Measurements from ENCODE around the gene ABI1. TPM values are rescaled to one million over a fixed set of nuclear protein-coding genes. Genes with fewer than 3 reads are reported as not detected.

ABI1 gene
- total RNA-seq, 1 donor from 2014 or later: 29.2 TPM

DNA sequence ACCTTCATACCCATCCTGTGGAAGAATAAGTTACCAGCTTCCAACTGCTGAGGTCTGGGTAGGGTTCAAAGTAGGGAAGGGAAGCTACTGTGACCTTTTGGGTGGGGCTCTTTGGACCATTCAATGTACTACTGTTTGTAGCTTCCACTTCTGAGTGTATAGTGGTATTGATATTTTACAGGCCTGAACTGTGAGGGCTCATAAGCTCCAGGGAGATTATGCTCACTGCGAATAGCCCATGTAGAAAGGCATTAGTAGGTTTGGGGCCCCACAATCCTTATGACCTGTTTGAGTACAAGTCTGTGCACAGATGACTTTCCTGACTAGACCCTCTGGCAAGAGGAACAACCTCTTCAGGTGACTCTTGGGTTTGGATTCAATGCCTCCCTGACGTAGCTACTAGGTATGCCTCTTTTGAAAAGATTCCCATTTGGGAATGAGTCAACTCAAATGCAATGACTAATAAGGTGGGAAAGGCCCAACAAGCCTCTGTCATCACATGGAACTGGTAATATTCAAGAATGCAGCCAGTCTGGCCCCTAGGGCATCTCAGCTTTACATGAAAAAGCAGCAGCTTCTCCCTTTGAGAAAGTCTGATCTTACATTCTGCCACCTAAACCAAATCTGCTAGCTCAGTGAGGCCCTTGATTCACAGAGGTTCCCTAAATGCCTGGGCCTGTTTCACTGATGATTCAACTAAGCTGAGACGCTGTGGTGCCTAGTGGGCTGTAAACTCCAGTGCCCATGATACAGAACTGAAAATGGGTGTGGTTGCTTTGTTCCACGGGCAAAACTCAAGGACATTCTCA is 79.8 kb downstream of the ABI1 start:
- no peaks in the 10 kb centered on the region for H3K27me3 ChIP-seq (ENCODE audit: low read depth)
- H3K4me1 ChIP-seq: peaks cover 47% of the 10 kb centered on the region
- no peak overlapping the region for H3K27ac ChIP-seq (replicated peaks)
- H3K9me3 ChIP-seq (replicated peaks): no peaks in the 10 kb centered on the region
- intact Hi-C loops (cut with micrococcal nuclease): no loop called here
- no peak for DNase-seq
- TF ChIP-seq, protein P1, sequence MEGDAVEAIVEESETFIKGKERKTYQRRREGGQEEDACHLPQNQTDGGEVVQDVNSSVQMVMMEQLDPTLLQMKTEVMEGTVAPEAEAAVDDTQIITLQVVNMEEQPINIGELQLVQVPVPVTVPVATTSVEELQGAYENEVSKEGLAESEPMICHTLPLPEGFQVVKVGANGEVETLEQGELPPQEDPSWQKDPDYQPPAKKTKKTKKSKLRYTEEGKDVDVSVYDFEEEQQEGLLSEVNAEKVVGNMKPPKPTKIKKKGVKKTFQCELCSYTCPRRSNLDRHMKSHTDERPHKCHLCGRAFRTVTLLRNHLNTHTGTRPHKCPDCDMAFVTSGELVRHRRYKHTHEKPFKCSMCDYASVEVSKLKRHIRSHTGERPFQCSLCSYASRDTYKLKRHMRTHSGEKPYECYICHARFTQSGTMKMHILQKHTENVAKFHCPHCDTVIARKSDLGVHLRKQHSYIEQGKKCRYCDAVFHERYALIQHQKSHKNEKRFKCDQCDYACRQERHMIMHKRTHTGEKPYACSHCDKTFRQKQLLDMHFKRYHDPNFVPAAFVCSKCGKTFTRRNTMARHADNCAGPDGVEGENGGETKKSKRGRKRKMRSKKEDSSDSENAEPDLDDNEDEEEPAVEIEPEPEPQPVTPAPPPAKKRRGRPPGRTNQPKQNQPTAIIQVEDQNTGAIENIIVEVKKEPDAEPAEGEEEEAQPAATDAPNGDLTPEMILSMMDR (IDR thresholded peaks at IDR 0.05; ENCODE audit: borderline replicate concordance): no peak
- no peak overlapping the region for H3K4me3 ChIP-seq
- H3K36me3 ChIP-seq: no peaks in the 10 kb centered on the region

DNA sequence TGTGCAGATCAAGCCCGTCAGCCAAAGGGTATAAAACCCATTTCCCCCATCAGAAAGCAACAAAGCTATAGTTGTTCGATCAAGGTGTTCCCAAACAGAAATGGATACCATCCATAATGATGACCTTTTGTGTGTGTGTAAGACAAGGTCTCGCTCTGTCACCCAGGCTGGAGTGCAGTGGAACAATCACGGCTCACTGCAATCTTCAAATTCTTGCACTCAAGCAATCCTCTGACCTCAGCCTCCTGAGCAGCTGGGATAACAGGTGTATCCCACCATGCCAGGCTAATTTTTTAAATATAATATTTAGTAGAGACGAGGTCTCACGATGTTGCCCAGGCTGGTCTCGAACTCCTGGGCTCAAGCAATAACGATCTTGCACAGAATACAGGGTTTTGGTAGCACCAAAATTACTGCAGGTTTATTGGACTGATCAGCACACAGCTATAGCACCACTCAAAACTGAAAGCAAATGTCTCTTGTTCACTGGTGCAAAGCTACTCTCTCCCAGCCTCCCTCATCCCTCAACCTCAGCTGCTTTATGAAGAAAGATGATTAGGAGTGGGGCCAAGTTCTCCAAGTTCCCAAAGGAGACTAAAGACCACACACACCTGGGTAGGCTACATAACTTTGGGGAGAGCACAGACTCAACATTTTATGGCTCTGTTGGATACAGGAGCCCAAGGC is 80.5 kb downstream of the ABI1 start:
- Histone ChIP-seq H3K9me3 (replicated peaks) (no peaks in the 10 kb centered on the region), H3K27me3 (ENCODE audit: low read depth) (no peaks in the 10 kb centered on the region), H3K4me3 (no peak overlapping the region), H3K27ac (replicated peaks) (no peak overlapping the region), H3K36me3 (no peaks in the 10 kb centered on the region), H3K4me1 (peaks cover 47% of the 10 kb centered on the region)
- no peak for DNase-seq
- intact Hi-C loops (cut with micrococcal nuclease): no loop called here
- TF ChIP-seq, protein P1 (IDR thresholded peaks at IDR 0.05; ENCODE audit: borderline replicate concordance): no peak

DNA sequence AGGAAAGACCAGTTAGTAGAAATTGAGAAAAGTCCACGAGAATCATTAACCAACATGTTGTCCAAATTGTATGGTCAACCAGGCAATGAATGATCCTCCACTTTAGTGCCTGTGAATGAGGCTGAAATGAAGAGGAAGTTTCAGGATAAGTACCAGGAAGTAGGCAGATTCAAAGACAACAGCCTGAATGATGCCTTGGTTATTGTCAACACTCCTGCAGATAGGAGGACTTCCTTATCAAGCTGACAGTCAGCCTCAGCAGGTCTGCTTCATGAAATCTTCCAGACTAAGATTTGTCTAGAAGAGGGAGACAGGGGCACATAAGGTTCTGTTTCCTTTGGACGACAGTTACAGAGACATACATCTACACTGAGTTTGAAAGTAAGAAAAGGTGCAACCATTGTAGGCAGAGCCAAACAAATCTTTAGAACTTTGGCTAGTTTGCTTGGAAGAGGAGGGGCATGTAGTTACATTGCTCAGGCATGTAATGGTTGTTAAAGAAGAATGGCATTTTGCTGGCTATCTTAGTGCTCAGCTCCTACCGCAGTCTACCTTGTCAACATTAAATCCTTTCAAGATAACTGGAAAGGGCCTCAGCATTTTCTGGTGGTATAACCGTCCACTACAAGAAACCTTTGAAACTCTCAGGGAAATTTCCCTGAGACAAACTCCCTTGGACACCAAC is 81.4 kb downstream of the ABI1 start:
- Histone ChIP-seq H3K9me3 (replicated peaks) (no peaks in the 10 kb centered on the region), H3K36me3 (no peaks in the 10 kb centered on the region), H3K4me1 (peaks cover 41% of the 10 kb centered on the region), H3K27me3 (ENCODE audit: low read depth) (no peaks in the 10 kb centered on the region), H3K27ac (replicated peaks) (no peak overlapping the region), H3K4me3 (no peak overlapping the region)
- DNase-seq: no peak
- TF ChIP-seq, protein P1 (IDR thresholded peaks at IDR 0.05; ENCODE audit: borderline replicate concordance): no peak
- intact Hi-C loops (cut with micrococcal nuclease): no loop called here

DNA sequence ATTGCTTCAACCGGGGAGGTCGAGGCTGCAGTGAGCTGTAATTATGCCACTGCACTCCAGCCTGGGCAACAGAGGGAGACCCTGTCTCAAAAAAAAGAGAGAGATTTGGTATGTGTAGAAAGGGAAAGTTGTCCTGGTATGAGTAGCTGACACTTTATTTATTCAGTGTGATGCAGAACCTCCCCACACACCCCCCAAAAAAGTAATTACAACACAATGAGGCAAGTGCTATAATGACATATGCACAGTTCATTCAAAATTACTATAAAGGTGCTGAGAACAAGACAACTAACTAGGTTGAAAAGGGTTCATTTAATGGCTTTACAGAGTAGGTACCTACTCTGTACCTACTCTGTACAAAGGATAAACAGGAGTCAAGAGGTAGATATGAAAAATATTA is 83.1 kb downstream of the ABI1 start:
- DNase-seq: no peak
- Histone ChIP-seq H3K4me1 (peaks cover 35% of the 10 kb centered on the region), H3K36me3 (no peaks in the 10 kb centered on the region), H3K27me3 (ENCODE audit: low read depth) (no peaks in the 10 kb centered on the region), H3K9me3 (replicated peaks) (no peaks in the 10 kb centered on the region), H3K4me3 (no peak overlapping the region), H3K27ac (replicated peaks) (no peak overlapping the region)
- TF ChIP-seq, protein P1 (IDR thresholded peaks at IDR 0.05; ENCODE audit: borderline replicate concordance): no peak
- intact Hi-C loops (cut with micrococcal nuclease): no loop called here

DNA sequence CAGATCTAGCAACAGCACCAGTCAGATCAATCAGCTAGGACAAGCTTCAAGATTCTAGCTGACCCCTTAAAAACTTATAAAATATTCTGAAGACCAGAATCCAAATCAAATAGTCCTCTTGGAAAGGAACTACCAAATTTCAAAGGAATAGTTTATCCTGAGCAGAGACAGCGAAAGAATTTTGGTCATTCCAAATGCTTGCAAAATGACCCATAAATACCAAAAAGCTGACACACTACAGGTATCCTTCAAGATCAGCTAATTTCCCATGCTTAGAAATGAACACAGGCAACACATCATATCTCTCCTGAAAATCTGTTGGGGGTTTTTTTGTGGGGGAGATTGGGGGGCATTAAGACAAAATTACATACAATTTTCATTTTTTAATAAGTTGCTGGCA is 84.5 kb downstream of the ABI1 start:
- peaks cover 20% of the 10 kb centered on the region for H3K4me1 ChIP-seq
- H3K4me3 ChIP-seq: no peak overlapping the region
- TF ChIP-seq, protein P1 (IDR thresholded peaks at IDR 0.05; ENCODE audit: borderline replicate concordance): no peak
- no peaks in the 10 kb centered on the region for H3K36me3 ChIP-seq
- no peaks in the 10 kb centered on the region for H3K27me3 ChIP-seq (ENCODE audit: low read depth)
- H3K27ac ChIP-seq (replicated peaks): no peak overlapping the region
- no peaks in the 10 kb centered on the region for H3K9me3 ChIP-seq (replicated peaks)
- no peak for DNase-seq
- intact Hi-C loops (cut with micrococcal nuclease): no loop called here

Measured in left ventricle myocardium inferior (tissue), 1 donor.